HG02798 (cell line): Measurements from ENCODE around the gene CAPRIN2.

Experiments
- ATAC-seq: cut with Tn5 transposase; IDR thresholded peaks from one replicate; pipeline ENCODE4 v1.9.1; 2021; ENCODE audit warnings: mild to moderate bottlenecking; ENCODE audit not compliant: unreplicated experiment, poor library complexity

CAPRIN2 gene

DNA sequence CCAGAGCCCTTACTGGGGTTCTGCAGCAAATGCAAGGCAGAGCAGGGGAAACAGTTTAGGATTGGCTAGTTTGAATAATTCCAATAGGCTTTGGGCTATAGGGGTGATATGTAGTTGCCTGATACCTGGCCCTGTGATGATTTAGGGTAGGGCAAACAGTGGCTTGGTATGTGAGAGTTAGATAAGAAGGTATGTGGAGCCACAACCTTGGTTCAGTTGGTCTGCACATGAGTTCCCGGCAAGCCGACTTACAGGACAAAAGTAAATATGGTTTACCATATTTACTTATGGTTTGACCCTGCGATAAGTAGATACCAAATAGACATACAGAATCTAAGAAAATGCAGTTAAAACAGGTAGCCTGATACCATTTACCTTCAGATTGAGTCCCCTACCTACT, 8.3 kb upstream of the CAPRIN2 start:
- ATAC-seq, result no peak

DNA sequence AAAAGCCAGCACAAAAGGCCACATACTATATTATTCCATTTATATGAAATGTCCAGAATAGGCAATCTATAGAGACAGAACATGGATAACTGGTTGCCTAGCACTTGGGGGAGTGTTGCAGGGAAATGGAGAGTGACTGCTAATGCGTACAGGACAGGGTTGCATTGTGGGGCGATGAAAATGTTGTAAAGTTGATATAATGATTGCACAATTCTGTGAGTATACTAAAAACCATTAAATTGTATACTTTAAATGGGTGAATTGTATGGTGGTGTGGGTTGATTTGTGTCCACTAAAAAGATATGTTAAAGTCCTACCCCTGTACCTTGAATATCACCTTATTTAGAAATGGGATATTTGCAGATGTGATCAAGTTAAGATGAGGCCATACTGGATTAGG, 7.0 kb upstream of the CAPRIN2 start:
- no peak for ATAC-seq

DNA sequence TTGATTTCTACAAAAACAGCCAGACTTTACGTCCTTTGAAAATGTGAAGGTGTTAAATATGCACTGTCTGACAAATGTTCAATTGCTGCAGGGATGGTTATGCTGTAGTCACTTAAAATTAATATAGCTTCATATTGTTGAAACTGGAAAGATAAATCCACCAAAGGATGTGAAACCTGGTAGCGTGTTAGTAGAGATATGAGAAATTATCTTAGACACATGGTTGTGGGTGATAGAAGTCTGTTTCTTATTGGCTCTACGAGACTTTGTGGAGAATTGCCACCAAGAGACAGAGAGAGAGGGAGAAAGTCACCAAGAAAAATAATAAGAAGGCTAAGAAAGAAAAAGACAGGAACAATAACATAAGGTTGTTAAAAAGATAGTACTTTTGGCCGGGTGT, 2.6 kb upstream of the CAPRIN2 start:
- ATAC-seq, result no peak

DNA sequence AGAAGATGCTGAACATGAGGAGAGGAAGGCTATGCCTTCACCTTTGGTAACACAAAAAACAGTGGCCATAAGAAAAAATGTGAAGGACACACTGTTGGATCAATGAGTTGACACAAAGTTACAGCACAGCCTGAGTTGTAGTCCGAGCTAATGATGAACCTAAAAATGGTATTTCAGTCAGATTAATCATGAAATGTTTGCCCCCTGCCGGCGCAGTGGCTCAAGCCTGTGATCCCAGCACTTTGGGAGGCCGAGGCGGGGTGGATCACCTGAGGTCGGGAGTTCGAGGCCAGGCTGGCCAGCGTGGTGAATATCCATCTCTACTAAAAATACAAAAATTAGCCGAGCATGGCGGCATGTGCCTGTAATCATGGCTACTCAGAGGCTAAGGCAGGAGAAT, 1.3 kb upstream of the CAPRIN2 start:
- no peak for ATAC-seq

DNA sequence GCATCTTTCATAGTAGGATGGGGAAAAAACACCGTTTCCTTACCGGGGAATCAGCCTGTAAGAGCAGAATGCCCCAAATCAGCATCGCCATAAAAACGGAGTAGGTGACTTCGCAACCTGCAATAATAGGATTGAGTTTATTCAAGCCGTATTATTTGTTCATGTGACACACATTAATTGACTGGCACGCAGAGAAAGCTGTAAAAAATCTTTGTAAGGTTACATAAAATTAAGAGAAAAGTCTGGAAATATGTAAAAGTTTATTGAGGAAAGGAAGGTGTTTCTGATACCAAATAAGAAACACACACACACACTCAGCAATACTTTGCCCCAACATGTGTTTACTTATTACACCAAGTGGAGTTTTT, 628 bp upstream of the CAPRIN2 start:
- no peak for ATAC-seq

DNA sequence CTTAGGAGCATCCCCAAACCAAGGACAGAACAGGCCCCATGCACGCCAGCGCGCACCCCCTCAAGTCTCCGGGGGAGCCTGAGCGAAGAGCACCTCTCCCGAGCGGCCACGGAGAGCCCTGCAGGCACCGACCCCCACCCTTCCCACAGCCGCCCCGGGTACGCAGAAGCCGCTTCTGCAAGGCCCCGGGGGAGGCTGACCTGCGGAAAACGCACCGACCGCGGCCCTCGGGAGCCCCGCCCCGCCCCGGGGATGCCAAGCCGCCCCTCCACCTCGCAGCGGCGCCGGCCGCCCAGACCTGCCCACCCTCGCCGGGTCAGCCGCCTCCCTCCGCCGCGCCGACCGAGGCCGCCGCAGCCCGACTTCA, 385 bp downstream of the CAPRIN2 start:
- no peak for ATAC-seq

DNA sequence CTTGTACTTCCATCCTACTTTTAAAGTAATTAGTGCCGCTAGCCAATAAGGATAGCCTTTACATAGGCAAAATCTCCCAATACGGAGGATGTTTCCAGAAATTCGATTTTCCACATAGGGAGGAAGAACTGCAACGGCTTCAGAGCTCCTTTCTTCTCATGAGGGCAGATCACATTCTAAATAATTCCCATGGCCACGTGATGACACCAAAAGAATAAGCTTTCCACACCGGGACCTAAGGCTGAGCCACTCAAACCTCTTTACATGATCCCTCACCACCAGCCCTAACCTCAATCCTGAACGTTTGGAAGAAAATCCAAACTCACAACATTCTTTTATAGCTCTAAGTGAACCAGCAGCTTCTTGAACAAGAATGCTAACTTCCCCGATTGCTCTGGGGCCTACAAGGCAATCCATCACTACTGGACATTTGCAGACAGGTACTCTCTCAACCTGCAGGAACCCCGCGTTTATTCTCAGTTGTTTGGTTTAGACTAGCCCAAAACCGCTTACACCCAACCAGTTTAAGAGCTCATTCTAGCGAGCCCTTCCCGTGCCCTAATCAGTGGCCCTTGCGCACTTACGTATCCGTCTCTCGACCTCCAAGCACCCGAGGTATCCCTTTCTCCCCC, 884 bp downstream of the CAPRIN2 start:
- no peak for ATAC-seq

DNA sequence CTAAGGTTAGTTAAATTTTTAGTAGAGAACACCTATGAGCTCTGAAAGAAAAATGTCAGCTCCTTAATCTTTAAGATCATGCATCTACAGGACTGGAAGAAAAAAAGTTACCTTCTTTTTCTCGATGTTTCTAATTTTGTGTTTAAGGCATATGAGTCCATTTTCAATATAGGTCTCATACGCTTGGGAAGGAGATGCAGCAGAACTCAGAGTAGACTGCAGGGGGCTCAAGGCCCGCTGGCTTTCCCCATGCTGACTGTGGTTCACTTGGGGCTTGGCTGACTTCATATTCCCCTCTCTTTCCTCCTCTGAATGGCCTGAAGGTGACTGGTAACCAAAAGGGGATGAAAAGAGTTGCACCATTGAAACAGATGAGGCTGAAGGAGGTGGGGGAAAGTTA, 1.5 kb downstream of the CAPRIN2 start:
- ATAC-seq, result no peak

DNA sequence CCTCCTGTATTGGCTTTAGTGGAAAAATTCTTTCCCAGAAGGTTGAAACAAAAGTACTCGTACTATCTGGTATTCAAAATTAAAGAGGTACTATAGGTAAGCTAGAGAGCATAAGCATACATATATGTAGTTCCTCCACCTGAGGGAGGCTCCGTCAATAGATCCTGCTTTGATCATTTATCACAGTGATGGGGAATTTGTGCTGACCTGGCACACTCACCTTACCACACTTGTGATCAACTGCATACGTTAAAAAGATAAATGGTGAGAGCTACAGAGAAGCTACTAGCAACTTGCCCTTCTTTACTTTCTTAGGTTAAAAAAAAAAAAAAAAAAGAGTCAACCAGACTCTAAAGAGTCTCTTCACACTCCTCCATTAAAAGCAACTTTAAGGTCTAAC, 2.5 kb downstream of the CAPRIN2 start:
- no peak for ATAC-seq

DNA sequence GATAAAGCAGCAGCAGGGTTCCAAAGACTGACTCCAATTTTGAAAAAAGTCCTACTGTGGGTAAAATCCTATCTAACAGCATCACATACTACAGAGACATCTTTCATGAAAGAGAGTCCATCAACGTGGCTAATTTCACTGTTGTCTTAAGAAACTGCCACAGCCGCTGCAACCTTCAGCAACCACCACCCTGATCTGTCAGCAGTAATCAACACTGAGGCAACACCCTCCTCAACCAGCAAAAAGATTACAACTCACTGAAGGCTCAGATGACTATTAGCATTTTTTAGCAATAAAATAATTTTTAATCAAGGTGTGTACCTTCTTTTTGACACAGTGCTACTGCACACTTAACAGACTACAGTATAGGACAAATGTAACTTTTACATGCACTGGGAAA, 6.6 kb downstream of the CAPRIN2 start:
- ATAC-seq, result no peak

DNA sequence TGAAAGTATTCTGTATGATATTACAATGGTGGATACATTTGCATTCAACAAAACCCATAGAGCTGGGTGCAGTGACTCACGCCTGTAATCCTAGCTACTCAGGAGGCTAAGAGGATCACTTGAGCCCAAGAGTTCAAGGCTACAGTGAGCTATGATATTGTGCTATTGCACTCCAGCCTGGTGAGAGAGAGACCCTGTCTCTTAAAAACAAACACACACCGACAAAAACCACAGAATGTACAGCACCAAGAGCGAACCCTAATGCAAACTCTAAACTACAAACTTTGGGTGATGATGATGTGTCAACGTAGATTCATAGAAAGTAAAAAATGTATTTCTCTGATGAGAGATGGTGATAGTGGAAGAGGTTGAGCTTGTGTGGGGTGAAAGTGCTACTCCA, 8.6 kb downstream of the CAPRIN2 start:
- no peak for ATAC-seq

DNA sequence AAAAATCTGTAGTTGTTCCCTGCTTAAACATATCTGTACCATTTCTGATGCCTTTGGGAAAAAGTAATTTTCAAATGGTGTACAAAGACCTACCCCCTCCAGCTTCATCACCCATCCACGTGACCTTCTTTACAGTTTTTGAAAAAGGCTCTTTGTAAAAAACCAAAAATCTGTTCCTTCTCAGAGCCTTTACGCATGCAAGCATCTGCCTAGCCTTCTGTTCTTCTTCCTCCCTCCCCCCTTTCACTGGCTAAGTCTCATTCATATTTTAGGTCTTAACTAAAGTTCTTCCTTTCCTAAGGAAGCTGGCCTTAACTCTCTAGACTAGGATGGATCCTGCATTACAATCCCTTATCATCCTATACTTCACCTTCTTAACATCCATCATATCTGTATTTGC, 10.4 kb downstream of the CAPRIN2 start:
- no peak for ATAC-seq

DNA sequence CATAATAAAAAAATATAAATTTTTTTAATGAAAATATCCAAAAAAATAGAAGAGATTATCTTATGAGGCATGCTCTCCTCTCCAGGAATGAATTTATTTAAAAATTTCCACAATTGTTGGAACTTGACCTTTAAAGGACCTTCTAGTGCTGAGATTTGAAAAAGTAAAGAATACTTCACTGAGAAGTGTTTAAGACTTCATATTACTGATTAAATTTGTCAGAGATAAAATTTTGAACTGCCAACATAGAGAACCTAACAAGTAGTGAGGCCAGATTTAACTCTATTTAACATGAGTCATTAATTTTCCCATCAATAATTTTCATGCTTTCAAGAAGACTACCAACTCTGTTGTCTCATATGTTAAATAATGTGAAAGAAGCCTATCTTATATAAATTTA, 14.5 kb downstream of the CAPRIN2 start:
- ATAC-seq, result no peak

DNA sequence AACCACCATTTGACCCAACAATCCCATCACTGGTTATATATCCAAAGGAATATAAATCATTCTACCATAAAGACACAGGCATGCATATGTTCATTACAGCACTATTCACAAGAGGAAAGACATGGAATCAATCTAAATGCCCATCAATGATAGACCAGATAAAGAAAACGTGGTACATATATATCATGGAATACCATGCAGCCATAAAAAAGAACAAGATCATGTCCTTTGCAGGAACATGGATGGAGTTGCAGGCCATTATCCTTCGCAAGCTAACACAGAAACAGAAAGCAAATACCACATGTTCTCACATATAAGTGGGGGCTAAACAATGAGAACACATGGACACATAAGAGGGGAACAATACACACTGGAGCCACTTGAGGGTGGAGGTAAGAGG, 15.7 kb downstream of the CAPRIN2 start:
- no peak for ATAC-seq

DNA sequence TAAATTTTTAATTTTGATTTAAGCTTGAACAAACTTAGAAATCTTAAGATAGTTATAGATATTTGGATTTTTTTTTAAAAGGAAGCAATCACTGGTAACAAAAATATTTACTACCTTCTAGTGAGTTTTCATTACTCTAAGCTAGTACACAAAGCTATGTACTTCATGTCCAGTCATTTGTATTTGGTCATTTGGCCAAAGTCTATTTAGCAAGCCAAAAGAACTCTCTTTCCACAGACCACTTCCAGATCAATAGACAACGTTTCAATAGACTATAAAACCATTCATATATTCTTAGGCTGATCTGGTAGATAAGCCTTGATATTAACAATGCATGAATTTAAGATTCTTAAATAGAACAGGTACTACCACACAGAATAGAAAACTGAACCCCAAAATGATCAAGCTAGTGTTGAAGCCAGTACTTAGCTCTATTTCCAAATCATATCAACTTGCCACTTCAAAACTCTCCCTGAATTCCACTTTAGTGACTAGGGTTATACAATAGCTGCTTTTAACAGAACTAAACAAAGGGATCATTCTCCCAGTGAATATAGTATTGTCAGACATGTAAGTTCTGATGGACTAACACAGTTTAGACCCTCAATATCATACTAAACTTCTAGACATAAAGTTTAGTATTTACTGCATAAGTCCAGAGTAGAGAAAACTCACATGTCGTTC, 21.7 kb downstream of the CAPRIN2 start:
- ATAC-seq, result no peak

DNA sequence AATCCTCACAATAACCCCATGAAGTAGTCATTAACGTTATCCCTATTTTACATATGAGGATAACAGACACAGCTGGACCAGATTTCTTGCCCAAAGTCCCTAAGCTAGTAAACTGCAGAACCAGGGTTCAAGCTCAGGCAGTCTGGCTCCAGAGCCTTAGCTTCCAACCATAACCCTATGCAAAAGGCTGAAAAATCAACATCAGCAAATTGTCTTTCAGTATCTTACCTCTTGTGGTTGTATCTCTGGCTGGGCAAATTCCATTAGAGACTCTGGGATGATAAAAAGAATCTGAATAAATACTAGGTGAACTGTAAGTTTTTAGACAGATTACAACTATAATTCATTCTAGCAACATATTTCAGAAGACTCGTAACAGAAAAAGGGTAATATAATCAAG, 24.7 kb downstream of the CAPRIN2 start:
- no peak for ATAC-seq

DNA sequence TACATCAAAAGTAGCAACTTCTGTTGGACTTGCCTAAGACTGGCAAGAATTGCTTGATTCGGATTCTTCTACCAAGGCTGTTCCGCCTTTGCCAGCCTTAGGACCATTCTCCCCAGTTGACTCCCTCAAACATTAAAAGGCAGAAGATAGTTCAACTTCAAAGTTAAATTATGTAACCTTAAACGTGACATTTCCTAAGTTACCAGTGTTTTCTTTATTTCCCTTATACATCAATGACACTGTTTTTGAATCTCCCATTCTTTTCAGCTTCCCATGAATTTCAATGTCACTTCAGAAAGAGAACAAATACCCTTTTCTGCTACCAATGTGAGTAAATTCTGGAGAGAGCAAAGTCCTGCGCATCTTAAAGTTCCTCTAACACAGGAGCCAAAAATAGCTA, 25.2 kb downstream of the CAPRIN2 start:
- ATAC-seq, result no peak

DNA sequence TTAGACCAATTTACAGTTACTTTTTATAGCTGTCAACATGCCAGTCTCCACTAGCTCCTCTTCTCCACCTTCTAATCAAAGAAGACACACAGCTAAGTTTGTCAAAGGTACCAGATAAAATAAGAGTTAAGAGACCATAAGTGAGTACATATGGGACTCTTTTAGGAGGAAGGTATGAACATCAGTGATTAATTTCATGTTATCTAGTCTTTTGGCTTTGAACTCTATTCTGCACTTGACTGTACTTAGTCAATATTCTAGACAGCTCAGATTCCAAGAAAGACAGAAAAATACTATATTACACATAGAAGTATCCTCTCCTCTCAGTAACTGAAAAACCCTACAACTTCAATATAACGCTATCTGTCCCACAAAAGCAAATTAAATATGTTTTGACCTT, 28.1 kb downstream of the CAPRIN2 start:
- ATAC-seq, result no peak

DNA sequence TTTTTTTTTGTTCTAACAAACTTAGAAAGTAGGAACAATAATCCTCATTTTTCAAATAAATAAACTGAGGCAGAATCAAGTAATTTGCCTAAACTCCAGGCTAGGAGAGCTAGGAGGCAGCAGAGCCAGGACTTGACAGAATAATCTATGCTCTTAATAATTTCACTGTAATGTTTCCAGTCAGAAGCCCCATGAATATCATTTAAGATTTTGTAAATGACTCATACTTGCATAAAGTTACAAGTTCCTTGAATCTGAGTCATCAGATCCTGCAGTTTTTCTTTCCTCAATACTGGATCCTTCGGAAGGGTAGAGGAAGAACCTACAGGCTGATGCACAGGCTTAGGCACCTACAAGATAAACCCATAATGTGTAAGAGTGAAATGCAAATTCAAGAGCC, 29.0 kb downstream of the CAPRIN2 start:
- ATAC-seq, result no peak

DNA sequence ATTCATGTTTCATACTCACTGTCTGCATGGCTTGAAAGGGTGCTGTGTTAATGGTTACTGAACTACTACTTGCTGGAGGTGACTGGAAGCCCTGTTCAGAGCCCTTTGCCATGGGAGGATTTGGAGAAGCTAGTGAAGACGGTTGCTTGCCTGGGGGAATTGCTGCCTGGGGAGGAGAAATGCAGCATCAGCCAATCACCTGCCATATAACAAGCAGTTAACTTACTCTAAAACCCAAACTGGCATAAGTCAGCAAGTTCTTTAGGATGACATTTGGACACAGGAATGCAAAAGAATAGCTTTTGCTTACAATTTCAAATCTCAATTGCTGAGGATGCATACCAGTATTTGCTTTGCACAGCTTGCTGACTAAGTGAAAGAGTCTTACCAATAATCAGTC, 35.7 kb downstream of the CAPRIN2 start:
- no peak for ATAC-seq

DNA sequence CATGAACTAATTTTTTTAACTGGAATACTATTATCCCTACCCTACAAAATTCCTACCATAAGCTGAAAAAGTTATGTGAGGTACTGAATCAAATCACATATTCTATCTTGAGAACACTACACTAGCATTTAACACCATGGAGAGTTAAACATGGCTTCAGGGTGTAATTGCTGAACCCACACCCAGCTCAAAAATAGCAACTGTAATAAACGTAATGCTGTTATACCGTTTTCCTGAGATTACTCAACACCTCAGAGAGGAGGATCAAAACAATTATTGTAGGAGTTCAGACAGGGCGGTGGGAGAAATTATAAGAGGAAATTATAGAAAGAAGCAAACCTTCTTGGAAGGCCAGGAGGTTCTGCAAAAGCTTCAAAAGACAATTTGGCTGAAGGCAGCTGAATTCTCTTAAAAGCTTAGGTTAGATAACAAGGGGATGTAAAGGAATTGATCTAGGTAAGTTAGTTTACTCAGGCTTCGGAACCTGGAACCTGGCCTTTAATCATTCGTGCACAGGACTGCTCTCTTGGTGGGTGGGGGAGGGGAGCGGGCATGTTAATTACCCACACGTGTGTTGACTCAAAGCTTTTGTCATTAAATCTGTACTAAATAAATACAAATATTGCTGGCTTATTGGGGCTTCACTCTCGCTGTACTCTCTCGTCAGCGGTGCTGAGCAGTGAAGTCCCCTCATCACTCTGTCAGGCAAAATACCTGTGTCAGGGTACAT, 47.0 kb downstream of the CAPRIN2 start:
- no peak for ATAC-seq

DNA sequence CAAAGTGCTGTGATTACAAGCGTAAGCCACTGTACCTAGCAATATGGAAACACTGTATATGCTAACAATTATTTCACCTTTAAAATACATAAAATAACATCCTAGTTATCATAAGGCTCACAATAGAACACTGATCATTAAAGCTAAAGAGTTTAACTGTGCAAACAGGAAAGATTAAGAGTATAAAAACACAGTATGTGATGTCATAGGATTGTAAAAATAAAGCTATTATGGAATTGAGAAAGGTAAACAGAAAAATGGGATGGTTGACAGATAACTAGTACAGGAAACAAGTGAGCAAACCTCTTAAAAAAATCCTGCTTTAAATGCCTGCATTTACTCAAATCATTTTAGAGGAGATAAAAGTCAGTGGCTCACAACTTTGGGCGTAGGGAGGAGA, 48.3 kb downstream of the CAPRIN2 start:
- ATAC-seq, result no peak
